ENCODE results near the gene CMTM3. TPM values are rescaled to one million over a fixed set of nuclear protein-coding genes. Genes with fewer than 3 reads are reported as not detected.
"Not testable (repeated sequence)": the region's sequence is repeated elsewhere in the genome, so short reads cannot be mapped to it uniquely, and the experiment has no call there.

The CMTM3 gene
- total and polyA plus RNA-seq, 4 donors = 1.6 to 12.2 (median 4.6) TPM

DNA sequence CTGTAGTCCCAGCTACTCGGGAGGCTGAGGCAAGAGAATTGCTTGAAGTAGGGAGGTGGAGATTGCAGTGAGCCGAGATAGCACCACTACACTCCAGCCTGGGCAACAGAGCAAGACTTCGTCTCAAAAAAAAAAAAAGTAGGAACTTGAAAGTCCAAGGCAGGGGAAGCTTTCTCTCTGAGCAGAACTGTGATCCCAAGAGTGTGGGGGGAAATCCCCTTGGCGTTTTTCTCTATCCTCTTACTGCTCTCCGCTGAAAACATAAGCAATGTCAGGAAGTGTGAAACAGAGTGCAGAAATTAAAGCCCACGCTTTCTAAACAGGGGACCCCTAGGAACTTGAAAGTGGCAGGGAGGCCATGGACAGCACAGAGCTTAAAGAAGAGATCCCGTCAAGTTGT, 9.8 kb upstream of the CMTM3 start (continued):
- TF ChIP-seq ATF3 (IDR thresholded peaks at IDR 0.05) = no peak

DNA sequence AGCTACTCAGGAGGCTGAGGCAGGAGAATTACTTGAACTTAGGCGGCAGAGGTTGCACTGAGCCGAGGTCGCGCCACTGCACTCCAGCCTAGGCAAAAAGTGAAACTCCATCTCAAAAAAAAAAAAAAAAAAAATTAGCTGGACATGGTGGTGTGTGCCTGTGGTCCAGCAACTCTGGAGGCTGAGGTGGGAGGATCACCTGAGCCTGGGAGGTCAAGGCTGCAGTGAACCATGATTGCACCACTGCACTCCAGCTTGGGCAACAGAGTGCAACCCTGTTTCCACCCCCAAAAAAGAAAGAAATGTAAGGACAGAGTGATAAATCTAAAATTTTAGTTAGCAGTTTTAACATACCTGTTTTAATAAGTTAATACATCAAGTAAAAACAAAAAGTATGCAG, 7.9 kb upstream of the CMTM3 start:
- DNase-seq (ENCODE audit: low spot score); H3K27me3 ChIP-seq (ENCODE audit: control insufficient read depth in 4 of 4, insufficient read depth in 4 of 4, low read length in 3 of 4); H3K4me3 ChIP-seq (ENCODE audit: low read depth in 1 of 3, low read length in 3 of 3); H3K9me3 ChIP-seq (ENCODE audit: control insufficient read depth in 4 of 4, low read length in 3 of 4); H3K27ac ChIP-seq (ENCODE audit: low read depth in 1 of 2, low read length in 2 of 2); H3K9ac ChIP-seq (ENCODE audit: low read depth in 1 of 2, low read length in 2 of 2); H3K4me1 ChIP-seq (ENCODE audit: control insufficient read depth in 4 of 4, insufficient read depth in 4 of 4, low read length in 3 of 4); H3K36me3 ChIP-seq (ENCODE audit: control insufficient read depth in 4 of 4, insufficient read depth in 3 of 4, low read depth in 1 of 4, low read length in 3 of 4): not testable (repeated sequence)
- WGBS = 98% methylated on average over 4 of the region's 4 CpGs

- no peak for DNase-seq (ENCODE audit: low spot score)
- Histone ChIP-seq H3K27ac (ENCODE audit: low read depth in 1 of 2, low read length in 2 of 2) (no peak overlapping the region), H3K27me3 (ENCODE audit: control insufficient read depth in 4 of 4, insufficient read depth in 4 of 4, low read length in 3 of 4) (no peaks in the 10 kb centered on the region), H3K4me1 (ENCODE audit: control insufficient read depth in 4 of 4, insufficient read depth in 4 of 4, low read length in 3 of 4) (no peaks in the 10 kb centered on the region), H3K9ac (ENCODE audit: low read depth in 1 of 2, low read length in 2 of 2) (no peak overlapping the region), H3K9me3 (ENCODE audit: control insufficient read depth in 4 of 4, low read length in 3 of 4) (no peaks in the 10 kb centered on the region), H3K4me3 (ENCODE audit: low read depth in 1 of 3, low read length in 3 of 3) (no peak overlapping the region), H3K36me3 (ENCODE audit: control insufficient read depth in 4 of 4, insufficient read depth in 3 of 4, low read depth in 1 of 4, low read length in 3 of 4) (no peaks in the 10 kb centered on the region)
- TF ChIP-seq FOXA2 (IDR thresholded peaks at IDR 0.05) (no peak), RAD21 (IDR thresholded peaks at IDR 0.05) (no peak), ATF3 (IDR thresholded peaks at IDR 0.05) (no peak), GABPA (IDR thresholded peaks at IDR 0.05 in 1 of 2, conservative IDR thresholded peaks at IDR 0.05 in 1 of 2) (no peak), TAF1 (conservative IDR thresholded peaks at IDR 0.05) (no peak), YY1 (IDR thresholded peaks at IDR 0.05) (no peak), HNF4G (IDR thresholded peaks at IDR 0.05) (no peak), EGR1 (IDR thresholded peaks at IDR 0.05; ENCODE audit: low read depth in 2 of 2) (no peak), MAX (IDR thresholded peaks at IDR 0.05) (no peak), SP1 (IDR thresholded peaks at IDR 0.05) (no peak), JUND (IDR thresholded peaks at IDR 0.05) (no peak), RXRA (IDR thresholded peaks at IDR 0.05) (no peak), NR2F2 (IDR thresholded peaks at IDR 0.05) (no peak), REST (IDR thresholded peaks at IDR 0.05) (no peak), FOXA1 (IDR thresholded peaks at IDR 0.05) (no peak), HNF4A (conservative IDR thresholded peaks at IDR 0.05) (no peak)
- TF ChIP-seq, protein P1, sequence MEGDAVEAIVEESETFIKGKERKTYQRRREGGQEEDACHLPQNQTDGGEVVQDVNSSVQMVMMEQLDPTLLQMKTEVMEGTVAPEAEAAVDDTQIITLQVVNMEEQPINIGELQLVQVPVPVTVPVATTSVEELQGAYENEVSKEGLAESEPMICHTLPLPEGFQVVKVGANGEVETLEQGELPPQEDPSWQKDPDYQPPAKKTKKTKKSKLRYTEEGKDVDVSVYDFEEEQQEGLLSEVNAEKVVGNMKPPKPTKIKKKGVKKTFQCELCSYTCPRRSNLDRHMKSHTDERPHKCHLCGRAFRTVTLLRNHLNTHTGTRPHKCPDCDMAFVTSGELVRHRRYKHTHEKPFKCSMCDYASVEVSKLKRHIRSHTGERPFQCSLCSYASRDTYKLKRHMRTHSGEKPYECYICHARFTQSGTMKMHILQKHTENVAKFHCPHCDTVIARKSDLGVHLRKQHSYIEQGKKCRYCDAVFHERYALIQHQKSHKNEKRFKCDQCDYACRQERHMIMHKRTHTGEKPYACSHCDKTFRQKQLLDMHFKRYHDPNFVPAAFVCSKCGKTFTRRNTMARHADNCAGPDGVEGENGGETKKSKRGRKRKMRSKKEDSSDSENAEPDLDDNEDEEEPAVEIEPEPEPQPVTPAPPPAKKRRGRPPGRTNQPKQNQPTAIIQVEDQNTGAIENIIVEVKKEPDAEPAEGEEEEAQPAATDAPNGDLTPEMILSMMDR (IDR thresholded peaks at IDR 0.05; ENCODE audit: low read depth, low read length, missing input control) = no peak
- WGBS = 79% methylated on average over 5 of the region's 5 CpGs
These were observed 7.3 kb upstream of the CMTM3 start for GRCh38 chr16:66596986-66597848.

Measured in liver (tissue), 9 donors.